ENCODE measurements around the gene GNG10.
"Not testable (repeated sequence)": the region's sequence is repeated elsewhere in the genome, so short reads cannot be mapped to it uniquely, and the experiment has no call there.

GNG10 gene

DNA sequence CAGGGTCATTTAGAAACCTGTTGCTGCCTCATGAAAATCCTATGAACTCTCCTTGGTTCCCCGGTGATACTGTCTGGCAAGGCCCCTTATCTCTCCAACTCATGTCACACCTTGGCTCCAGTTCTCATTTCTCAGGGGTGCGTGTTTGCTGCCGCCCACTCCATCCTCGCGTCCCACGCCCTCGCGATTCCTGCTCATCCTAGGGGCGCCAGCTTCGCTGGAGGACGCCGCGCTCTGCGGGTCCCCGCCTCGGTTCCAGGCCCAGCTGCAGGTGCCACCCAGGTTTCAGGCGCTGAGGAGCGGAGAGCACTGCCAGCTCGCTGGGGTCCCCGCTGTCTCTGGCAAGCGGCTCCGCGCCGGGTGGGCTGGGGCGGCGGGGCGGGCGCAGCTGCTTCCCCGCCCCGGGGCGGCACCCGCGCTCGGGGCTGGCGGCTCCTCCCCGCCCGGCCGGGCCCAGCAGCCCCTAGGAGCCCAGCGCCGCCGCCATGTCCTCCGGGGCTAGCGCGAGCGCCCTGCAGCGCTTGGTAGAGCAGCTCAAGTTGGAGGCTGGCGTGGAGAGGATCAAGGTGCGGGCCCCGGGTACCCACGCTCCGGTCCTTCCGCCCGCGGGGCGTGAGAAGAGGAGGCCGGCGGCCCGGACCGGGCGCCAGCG lies at the start of gene GNG10:
TSS of gene GNG10 (plus strand) at position 456 of the 652 bp plus-strand sequence. CDS start at position 486, 30 bp downstream.
- FAIRE-seq = peak; percentile 31
- DNase-seq (ENCODE audit: insufficient read length, low spot score) = peak; percentile 77

GRCh38 chr9:111613436-111614040 lies 47.9 kb upstream of the GNG10 start:
- FAIRE-seq (no peak), DNase-seq (ENCODE audit: insufficient read length, low spot score) (no peak)

- DNase-seq (ENCODE audit: insufficient read length, low spot score) = no peak
- no peak for FAIRE-seq
These were observed 45.5 kb upstream of the GNG10 start for GRCh38 chr9:111615928-111616327.

GRCh38 chr9:111617349-111617748 lies 44.1 kb upstream of the GNG10 start:
- FAIRE-seq = not testable (repeated sequence)

DNA sequence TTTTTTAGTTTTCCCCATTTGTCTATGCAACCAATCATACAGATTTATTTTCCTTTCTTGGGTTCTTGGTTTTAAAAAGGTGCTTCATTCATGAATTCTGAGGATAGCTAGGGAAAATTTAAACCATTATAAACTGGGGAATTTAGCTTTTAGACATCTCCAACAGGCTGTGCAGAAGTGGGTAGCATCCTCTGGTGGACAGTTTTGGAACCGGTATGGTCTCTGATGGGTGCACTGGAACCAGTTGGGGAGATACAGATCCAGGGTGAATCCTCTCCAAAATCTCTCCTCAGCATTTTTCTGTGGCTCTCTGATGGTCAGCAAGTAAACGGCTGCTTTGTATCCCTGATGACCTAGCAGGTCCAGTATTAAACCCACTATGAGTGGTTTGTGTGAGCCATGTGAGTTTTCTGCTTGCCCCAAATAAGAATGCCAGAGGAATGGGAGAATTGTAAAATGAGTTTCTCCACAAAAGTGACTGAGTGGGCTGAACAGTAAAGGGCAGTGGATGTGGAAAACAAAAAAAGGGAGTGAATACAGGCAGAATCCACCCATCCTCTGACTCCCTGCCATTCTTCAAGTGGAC lies 39.4 kb upstream of the GNG10 start:
- DNase-seq (ENCODE audit: insufficient read length, low spot score) (no peak), FAIRE-seq (no peak)

More at GRCh38 chr9:111617349-111617748, 44.1 kb upstream of the GNG10 start:
- not testable (repeated sequence) for DNase-seq (ENCODE audit: insufficient read length, low spot score)

DNA sequence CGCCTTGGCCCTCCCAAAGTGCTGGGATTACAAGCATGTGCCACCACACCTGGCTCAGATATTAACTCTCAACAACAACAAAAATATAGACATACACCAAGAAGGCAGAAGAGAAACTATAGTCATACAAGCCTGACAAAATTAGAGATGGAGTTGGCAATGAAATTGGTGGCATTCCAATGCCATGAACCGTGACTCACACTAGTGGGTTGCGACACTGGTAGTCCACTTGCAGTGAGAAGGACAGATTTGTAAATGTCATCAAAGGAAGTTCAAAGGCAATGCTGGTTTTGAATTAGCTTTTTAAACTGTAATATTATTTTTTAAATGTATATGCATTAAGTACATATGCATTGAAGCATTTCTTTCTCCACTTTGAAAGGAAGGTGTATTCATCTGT lies 38.8 kb upstream of the GNG10 start:
- FAIRE-seq (no peak), DNase-seq (ENCODE audit: insufficient read length, low spot score) (no peak)

DNA sequence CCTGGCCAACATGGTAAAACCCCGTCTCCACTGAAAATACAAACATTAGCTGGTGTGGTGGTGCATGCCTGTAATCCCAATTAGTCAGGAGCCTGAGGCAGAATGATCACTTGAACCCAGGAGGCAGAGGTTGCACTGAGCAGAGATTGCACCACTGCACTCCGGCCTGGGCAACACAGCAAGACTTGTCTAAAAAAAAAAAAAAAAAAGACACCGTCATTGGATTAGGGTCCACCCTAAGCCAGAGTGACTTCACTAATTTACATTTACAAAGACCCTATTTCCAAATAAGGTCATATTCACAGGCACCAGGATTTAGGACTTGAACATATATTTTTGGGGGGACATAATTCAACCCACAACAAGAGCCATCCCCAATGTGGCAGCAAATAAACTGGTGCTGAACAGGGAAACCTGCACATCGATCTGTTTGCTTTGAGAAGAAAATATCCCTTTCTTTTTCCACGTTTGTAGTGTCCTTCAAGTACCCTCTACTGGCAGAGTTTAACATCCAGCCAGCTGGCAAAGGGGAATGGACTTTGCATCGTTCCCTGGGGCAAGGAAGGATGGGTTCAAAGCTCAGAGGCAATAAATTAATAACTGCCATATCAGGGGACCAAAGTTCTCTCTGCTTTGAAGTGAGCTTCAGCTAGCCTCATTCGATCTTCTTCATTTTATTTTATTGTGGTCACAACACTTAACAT lies 34.0 kb upstream of the GNG10 start:
- no peak for DNase-seq (ENCODE audit: insufficient read length, low spot score)
- no peak for FAIRE-seq

GRCh38 chr9:111628411-111628810 lies 33.0 kb upstream of the GNG10 start:
- no peak for FAIRE-seq
- DNase-seq (ENCODE audit: insufficient read length, low spot score) = no peak

GRCh38 chr9:111630182-111630963 lies 31.0 kb upstream of the GNG10 start:
- no peak for DNase-seq (ENCODE audit: insufficient read length, low spot score)
- FAIRE-seq = no peak

DNA sequence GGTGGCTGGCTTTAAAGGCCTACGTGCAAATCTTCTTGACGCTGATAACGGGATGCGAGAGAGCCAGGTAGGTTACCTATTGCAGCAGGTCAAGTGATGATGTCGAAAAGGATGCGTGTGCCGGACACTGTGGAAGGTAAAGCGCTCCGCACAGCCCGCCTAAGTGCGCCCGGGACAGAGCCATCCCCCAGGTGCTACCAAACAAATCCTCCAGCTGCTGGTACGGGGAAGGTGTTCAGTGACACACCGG lies 30.5 kb upstream of the GNG10 start:
- DNase-seq (ENCODE audit: insufficient read length, low spot score) (no peak), FAIRE-seq (no peak)

DNA sequence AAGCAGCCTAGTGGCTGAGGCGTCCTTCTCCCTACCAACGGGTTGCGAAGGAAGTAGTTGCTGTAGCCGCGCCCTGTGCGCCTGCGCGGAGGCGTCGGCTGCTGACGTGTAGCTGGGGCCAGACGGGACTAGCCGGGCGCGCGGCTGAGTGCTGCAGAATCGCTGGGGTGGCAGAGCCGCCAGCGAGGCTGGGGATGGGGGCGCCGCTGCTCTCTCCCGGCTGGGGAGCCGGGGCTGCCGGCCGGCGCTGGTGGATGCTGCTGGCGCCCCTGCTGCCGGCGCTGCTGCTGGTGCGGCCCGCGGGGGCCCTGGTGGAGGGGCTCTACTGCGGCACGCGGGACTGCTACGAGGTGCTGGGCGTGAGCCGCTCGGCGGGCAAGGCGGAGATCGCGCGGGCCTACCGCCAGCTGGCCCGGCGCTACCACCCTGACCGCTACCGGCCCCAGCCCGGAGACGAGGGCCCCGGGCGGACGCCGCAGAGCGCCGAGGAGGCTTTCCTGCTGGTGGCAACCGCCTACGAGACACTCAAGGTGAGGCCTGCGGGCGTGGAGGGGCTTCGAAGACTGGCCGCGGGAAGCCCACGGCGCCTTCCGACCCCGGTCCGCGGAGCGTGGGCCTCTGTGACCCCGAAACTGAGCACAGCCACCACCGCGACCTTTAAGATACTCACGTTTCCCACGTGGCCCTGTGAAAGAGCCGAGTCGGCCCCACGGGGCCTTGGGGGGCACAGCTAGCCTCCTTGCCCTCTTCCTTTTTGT lies 30.0 kb upstream of the GNG10 start, which contains the start of gene DNAJC25:
TSS of gene DNAJC25 (plus strand) at position 121 of the 758 bp plus-strand sequence. CDS start at position 195, 74 bp downstream.
- FAIRE-seq = peak; percentile 92
- DNase-seq (ENCODE audit: insufficient read length, low spot score) = peak; percentile 99

GRCh38 chr9:111632060-111632459 lies 29.3 kb upstream of the GNG10 start:
- no peak for FAIRE-seq
- DNase-seq (ENCODE audit: insufficient read length, low spot score) = no peak

GRCh38 chr9:111632695-111633388 lies 28.6 kb upstream of the GNG10 start:
- FAIRE-seq = no peak
- DNase-seq (ENCODE audit: insufficient read length, low spot score) = no peak

- DNase-seq (ENCODE audit: insufficient read length, low spot score) (no peak), FAIRE-seq (no peak)
These were observed 28.0 kb upstream of the GNG10 start for GRCh38 chr9:111633389-111633736.

- no peak for FAIRE-seq
These were observed 26.5 kb upstream of the GNG10 start for GRCh38 chr9:111634860-111635259.

GRCh38 chr9:111637421-111637950 lies 23.9 kb upstream of the GNG10 start:
- no peak for FAIRE-seq

More at GRCh38 chr9:111634860-111635259, 26.5 kb upstream of the GNG10 start:
- DNase-seq (ENCODE audit: insufficient read length, low spot score) = no peak

DNA sequence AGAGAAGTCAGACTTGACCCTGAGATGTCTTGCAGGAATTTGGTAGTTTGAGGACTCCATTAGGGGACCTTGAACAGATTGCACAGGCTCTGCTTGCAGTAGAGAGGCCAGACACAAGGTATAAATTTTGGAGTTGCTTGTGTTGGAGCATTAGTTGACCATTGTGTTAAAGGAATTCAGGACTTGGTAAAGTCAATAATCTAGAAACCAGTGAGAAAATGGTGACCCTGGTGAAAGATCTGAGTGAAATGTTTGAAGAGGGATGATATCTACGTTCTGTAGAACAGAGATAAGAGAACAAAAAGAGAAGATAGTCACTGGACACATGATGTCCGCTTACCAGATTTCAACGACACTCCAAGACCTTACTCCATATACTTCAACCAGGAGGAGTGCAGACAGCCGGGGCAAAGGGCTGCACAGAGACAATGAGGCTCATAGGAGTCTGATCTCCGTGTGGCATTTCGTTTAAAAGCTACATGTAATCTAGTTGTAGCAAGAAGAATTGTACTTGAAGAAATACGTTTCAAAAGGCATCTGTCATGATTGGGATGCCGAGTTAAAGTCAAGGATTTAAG lies 17.1 kb upstream of the GNG10 start:
- DNase-seq (ENCODE audit: insufficient read length, low spot score) (no peak), FAIRE-seq (no peak)

More at GRCh38 chr9:111637421-111637950, 23.9 kb upstream of the GNG10 start:
- no peak for DNase-seq (ENCODE audit: insufficient read length, low spot score)

DNA sequence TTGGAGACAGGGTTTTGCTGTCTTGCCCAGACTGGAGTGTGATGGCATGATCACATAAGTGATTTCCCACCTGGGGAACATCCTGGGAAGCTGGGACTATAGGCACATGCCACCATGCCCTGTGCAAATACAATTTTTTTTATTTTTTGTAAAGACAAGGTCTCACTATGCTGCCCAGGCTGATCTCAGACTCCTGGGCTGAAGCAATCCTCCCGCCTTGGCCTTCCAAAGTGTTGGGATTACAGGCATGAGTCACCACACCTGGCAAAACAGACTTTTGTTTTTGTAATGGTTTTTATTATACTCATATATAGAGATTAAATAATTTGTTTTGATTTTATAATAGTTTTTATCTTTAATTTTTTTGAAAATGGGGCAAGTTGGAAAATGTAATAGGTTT lies 15.6 kb upstream of the GNG10 start:
- FAIRE-seq = no peak
- no peak for DNase-seq (ENCODE audit: insufficient read length, low spot score)

DNA sequence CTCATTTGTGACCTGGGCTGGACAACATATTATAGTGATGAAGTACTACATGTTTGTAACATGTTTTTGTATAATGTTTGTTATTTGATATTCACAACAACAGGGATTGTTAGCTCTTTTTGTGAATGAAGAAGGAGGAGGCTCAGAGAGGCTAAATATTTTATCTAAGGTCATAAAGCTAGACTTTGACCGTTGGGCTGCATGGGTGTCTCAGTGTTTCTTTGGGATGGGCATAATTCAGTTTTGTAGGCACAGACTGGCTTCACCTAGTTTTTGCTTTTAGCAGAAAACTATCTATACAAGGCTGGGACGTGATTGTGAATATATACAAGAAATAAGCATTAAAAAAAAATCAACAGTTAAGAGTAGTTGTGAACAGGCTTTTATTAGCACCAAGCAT lies 15.0 kb upstream of the GNG10 start:
- DNase-seq (ENCODE audit: insufficient read length, low spot score) (no peak), FAIRE-seq (no peak)
